ENCODE results near the gene PLA2G5. TPM values are rescaled to one million over a fixed set of nuclear protein-coding genes. Genes with fewer than 3 reads are reported as not detected.

PLA2G5 gene
- polyA plus RNA-seq, 1 experiment: not detected

DNA sequence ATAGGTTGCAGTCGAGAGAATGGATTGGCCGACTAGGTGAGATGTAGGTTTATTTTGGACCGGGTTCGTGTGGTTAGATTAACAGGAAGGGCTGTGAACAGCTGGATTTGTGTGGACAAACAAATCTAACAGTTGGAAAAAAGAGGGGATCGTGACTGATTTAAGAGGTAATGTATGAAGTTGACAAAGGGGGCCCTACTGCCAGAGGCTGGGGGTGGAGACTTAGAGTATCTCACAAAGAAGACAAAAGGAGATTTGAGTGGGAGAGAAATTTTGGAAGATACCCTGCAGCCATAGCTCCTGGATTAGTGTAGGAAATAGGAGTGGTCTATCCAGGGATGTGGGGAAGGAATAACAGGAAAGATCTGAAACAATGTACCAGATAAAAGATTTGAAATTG, 38.8 kb upstream of the PLA2G5 start:
- POLR2A ChIA-PET: no interaction called here
- TF ChIP-seq, protein P1, sequence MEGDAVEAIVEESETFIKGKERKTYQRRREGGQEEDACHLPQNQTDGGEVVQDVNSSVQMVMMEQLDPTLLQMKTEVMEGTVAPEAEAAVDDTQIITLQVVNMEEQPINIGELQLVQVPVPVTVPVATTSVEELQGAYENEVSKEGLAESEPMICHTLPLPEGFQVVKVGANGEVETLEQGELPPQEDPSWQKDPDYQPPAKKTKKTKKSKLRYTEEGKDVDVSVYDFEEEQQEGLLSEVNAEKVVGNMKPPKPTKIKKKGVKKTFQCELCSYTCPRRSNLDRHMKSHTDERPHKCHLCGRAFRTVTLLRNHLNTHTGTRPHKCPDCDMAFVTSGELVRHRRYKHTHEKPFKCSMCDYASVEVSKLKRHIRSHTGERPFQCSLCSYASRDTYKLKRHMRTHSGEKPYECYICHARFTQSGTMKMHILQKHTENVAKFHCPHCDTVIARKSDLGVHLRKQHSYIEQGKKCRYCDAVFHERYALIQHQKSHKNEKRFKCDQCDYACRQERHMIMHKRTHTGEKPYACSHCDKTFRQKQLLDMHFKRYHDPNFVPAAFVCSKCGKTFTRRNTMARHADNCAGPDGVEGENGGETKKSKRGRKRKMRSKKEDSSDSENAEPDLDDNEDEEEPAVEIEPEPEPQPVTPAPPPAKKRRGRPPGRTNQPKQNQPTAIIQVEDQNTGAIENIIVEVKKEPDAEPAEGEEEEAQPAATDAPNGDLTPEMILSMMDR (IDR thresholded peaks at IDR 0.05; ENCODE audit: low read depth, low read length): no peak

DNA sequence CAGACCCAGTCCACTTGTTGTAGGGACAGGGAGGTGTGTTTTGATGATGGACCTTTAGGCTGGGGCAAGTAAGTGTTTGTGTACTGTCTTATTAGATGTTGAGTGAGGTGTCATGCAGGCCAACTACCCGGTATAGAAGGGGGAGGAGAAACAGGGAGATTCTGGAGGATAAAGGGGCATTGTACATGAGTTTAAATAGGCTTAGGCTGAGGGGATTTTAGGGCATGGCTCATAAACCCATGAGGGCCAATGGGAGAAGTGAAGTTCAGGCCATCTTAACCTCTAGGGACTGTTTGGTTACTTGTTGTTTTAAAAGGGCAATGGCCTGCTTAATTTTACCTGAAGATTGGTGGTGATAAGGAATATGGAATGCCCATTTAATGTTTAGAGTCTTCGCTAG, 38.2 kb upstream of the PLA2G5 start:
- TF ChIP-seq, protein P1 (IDR thresholded peaks at IDR 0.05; ENCODE audit: low read depth, low read length): no peak
- ChIA-PET CTCF (no interaction called here), POLR2A (no interaction called here)
- no peak for DNase-seq (ENCODE audit: low read depth, low spot score)
- Histone ChIP-seq H3K27me3 (ENCODE audit: control insufficient read depth, insufficient read depth, low read length) (peaks cover 26% of the 10 kb centered on the region), H3K9me3 (ENCODE audit: control insufficient read depth, insufficient read depth, low read length) (no peaks in the 10 kb centered on the region), H3K27ac (ENCODE audit: low read depth, low read length) (no peak overlapping the region), H3K4me3 (ENCODE audit: low read depth, low read length) (no peak overlapping the region)

More for the DNA sequence above, 38.8 kb upstream of the PLA2G5 start:
- peaks cover 26% of the 10 kb centered on the region for H3K27me3 ChIP-seq (ENCODE audit: control insufficient read depth, insufficient read depth, low read length)
- no peaks in the 10 kb centered on the region for H3K9me3 ChIP-seq (ENCODE audit: control insufficient read depth, insufficient read depth, low read length)
- no peak for DNase-seq (ENCODE audit: low read depth, low spot score)
- CTCF ChIA-PET: no interaction called here
- no peak overlapping the region for H3K27ac ChIP-seq (ENCODE audit: low read depth, low read length)
- no peak overlapping the region for H3K4me3 ChIP-seq (ENCODE audit: low read depth, low read length)

DNA sequence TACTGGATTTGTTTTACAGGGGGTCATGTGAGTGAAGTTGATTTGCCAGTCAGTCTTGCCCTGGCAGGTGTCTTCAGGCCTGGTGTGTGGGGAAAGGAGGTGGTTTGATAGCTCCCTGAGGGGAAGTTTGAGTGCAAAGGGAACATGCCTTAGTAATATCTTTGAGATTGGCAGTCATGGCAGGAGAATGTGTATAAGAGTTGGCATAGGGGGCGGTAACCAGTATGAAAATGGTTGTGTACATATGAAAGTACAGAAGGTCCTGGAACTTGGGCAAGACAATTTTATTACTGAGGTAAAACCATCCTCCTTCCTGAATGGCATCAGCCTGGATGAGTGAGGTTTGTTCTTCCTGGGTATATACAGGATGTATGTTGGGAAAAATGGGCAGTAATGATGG, 37.6 kb upstream of the PLA2G5 start:
- Histone ChIP-seq H3K27ac (ENCODE audit: low read depth, low read length) (no peak overlapping the region), H3K4me3 (ENCODE audit: low read depth, low read length) (no peak overlapping the region), H3K27me3 (ENCODE audit: control insufficient read depth, insufficient read depth, low read length) (peaks cover 26% of the 10 kb centered on the region), H3K9me3 (ENCODE audit: control insufficient read depth, insufficient read depth, low read length) (no peaks in the 10 kb centered on the region)
- ChIA-PET CTCF (no interaction called here), POLR2A (no interaction called here)
- TF ChIP-seq, protein P1 (IDR thresholded peaks at IDR 0.05; ENCODE audit: low read depth, low read length): no peak
- no peak for DNase-seq (ENCODE audit: low read depth, low spot score)

DNA sequence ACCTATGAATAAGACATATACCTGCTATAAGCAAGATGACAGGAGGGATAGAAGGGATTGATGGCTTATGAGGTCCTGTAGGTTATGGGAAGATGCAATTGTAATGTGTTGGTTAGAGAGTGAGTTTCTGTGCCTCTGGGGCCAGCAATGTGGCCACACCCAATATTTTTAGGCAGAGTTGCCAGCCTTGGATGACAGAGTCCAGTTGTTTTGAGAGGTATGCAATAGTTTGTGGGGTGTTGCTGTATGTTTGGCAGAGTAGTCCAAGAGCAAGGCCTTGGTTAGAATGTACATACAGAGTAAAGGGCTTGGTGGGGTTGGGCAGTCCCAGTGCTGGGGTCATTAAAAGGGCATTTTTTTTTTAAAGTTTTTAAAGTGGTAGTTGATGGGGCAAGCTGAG, 36.6 kb upstream of the PLA2G5 start:
- Histone ChIP-seq H3K9me3 (ENCODE audit: control insufficient read depth, insufficient read depth, low read length) (no peaks in the 10 kb centered on the region), H3K27ac (ENCODE audit: low read depth, low read length) (no peak overlapping the region), H3K4me3 (ENCODE audit: low read depth, low read length) (no peak overlapping the region), H3K27me3 (ENCODE audit: control insufficient read depth, insufficient read depth, low read length) (peaks cover 28% of the 10 kb centered on the region)
- TF ChIP-seq, protein P1 (IDR thresholded peaks at IDR 0.05; ENCODE audit: low read depth, low read length): no peak
- CTCF ChIA-PET: interaction anchor here (0.6 kb wide), 1 partner anchor 1731 kb away, joined by 3 read pairs; no protein-coding TSS in a partner anchor
- DNase-seq (ENCODE audit: low read depth, low spot score): no peak
- POLR2A ChIA-PET: no interaction called here

DNA sequence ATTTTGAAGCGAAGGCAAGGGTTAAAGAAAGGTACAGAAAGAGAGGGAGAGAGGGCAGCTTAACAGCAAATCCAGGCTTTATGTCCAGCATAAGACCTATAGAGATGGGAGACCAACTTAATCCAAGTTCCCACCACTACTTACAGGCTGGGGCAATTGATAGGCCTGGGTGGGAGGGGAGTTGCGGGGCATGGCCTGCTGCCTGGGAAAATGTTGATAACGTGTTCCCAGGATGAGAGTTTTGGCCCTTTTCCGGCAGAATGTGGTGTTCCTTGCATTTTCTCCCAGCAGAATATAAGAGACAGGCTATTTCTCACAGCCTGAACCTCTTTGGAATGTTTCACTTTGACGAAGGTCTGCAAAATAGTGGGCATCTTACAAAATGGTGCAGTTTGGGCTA, 34.9 kb upstream of the PLA2G5 start:
- DNase-seq (ENCODE audit: low read depth, low spot score): no peak
- no peaks in the 10 kb centered on the region for H3K9me3 ChIP-seq (ENCODE audit: control insufficient read depth, insufficient read depth, low read length)
- no peak overlapping the region for H3K27ac ChIP-seq (ENCODE audit: low read depth, low read length)
- H3K4me3 ChIP-seq (ENCODE audit: low read depth, low read length): no peak overlapping the region
- TF ChIP-seq, protein P1 (IDR thresholded peaks at IDR 0.05; ENCODE audit: low read depth, low read length): no peak
- ChIA-PET CTCF (no interaction called here), POLR2A (no interaction called here)
- peaks cover 25% of the 10 kb centered on the region for H3K27me3 ChIP-seq (ENCODE audit: control insufficient read depth, insufficient read depth, low read length)
